GM21360 (cell line): ENCODE data around the gene PCDHGC3.
A peak's percentile ranks its signal among the peaks of the same experiment; 100 is the strongest.
"Not testable (repeated sequence)": the region's sequence is repeated elsewhere in the genome, so short reads cannot be mapped to it uniquely, and the experiment has no call there.

Experiments used
- ATAC-seq: cut with Tn5 transposase; IDR thresholded peaks from one replicate; pipeline ENCODE4 v1.9.1; 2021; ENCODE audit warnings: mild to moderate bottlenecking, moderate library complexity; ENCODE audit not compliant: unreplicated experiment

The PCDHGC3 gene

GRCh38 chr5:141475625-141476131, at the start of gene PCDHGC3:
Gene PCDHGC3 (plus strand): TSS chr5:141475966. CDS start chr5:141476117, 151 bp downstream.
- ATAC-seq = peak; percentile 97

GRCh38 chr5:141427783-141428426, 47.9 kb upstream of the PCDHGC3 start:
- no peak for ATAC-seq

GRCh38 chr5:141430332-141431113, 45.2 kb upstream of the PCDHGC3 start, which contains the start of gene PCDHGA12:
Gene PCDHGA12 (plus strand): TSS chr5:141430507. CDS start chr5:141430760, 253 bp downstream.
- peak; percentile 93 for ATAC-seq

GRCh38 chr5:141431286-141431685, 44.5 kb upstream of the PCDHGC3 start:
- ATAC-seq = peak; percentile 47

- ATAC-seq = not testable (repeated sequence)
Measured at GRCh38 chr5:141432308-141432707, 43.5 kb upstream of the PCDHGC3 start.

- ATAC-seq = not testable (repeated sequence)
Measured at GRCh38 chr5:141432726-141433125, 43.0 kb upstream of the PCDHGC3 start.

GRCh38 chr5:141434006-141434405, 41.8 kb upstream of the PCDHGC3 start:
- ATAC-seq = no peak

- ATAC-seq = no peak
Measured at GRCh38 chr5:141437221-141437620, 38.5 kb upstream of the PCDHGC3 start.

GRCh38 chr5:141439411-141440141, 36.2 kb upstream of the PCDHGC3 start:
- no peak for ATAC-seq

GRCh38 chr5:141440341-141440740, 35.4 kb upstream of the PCDHGC3 start:
- ATAC-seq = no peak

GRCh38 chr5:141441571-141442170, 34.1 kb upstream of the PCDHGC3 start:
- no peak for ATAC-seq

- ATAC-seq = no peak
Measured at GRCh38 chr5:141465351-141465750, 10.4 kb upstream of the PCDHGC3 start.

- peak; percentile 29 for ATAC-seq
Measured at GRCh38 chr5:141476132-141476911, 556 bp downstream of the PCDHGC3 start.

- ATAC-seq = no peak
Measured at GRCh38 chr5:141477044-141477575, 1.3 kb downstream of the PCDHGC3 start.

GRCh38 chr5:141477815-141478214, 2.0 kb downstream of the PCDHGC3 start:
- no peak for ATAC-seq

GRCh38 chr5:141478321-141478945, 2.7 kb downstream of the PCDHGC3 start:
- ATAC-seq = no peak

GRCh38 chr5:141479776-141480175, 4.0 kb downstream of the PCDHGC3 start:
- ATAC-seq = no peak

- ATAC-seq = no peak
Measured at GRCh38 chr5:141483902-141484301, 8.1 kb downstream of the PCDHGC3 start.

- no peak for ATAC-seq
Measured at GRCh38 chr5:141484310-141484640, 8.5 kb downstream of the PCDHGC3 start.
